ENCODE measurements around the gene RAP2A.

DNA sequence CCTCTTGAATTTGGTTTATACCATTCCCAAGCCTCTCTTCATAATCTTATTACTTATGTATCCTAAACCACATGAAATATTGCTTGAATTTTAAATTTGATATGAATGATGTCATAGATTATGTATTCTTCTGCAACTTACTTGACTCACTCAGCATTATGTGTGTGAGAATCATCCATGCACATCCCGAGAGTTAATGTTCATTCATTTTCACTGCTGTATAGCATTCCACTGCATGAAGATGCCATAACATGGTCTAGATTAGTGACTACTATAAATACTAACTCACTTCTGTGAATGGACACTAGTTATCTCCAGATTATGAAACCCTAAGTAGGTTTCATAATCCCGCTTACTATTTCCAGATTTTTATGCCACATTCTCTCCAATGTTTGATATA lies 25.0 kb upstream of the RAP2A start:
- TF ChIP-seq, protein P1, sequence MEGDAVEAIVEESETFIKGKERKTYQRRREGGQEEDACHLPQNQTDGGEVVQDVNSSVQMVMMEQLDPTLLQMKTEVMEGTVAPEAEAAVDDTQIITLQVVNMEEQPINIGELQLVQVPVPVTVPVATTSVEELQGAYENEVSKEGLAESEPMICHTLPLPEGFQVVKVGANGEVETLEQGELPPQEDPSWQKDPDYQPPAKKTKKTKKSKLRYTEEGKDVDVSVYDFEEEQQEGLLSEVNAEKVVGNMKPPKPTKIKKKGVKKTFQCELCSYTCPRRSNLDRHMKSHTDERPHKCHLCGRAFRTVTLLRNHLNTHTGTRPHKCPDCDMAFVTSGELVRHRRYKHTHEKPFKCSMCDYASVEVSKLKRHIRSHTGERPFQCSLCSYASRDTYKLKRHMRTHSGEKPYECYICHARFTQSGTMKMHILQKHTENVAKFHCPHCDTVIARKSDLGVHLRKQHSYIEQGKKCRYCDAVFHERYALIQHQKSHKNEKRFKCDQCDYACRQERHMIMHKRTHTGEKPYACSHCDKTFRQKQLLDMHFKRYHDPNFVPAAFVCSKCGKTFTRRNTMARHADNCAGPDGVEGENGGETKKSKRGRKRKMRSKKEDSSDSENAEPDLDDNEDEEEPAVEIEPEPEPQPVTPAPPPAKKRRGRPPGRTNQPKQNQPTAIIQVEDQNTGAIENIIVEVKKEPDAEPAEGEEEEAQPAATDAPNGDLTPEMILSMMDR (conservative IDR thresholded peaks at IDR 0.05; ENCODE audit: low read length) = no peak
- no peak for TF ChIP-seq EZH2phosphoT487 (IDR thresholded peaks at IDR 0.05; ENCODE audit: borderline replicate concordance, low read depth, low read length)

All from OCI-LY7 (cell line).